Measurements from ENCODE around the gene NUBP2.

Gene NUBP2

GRCh38 chr16:1815461-1815860 lies 32.7 kb downstream of the NUBP2 start:
- no peak for DNase-seq

DNA sequence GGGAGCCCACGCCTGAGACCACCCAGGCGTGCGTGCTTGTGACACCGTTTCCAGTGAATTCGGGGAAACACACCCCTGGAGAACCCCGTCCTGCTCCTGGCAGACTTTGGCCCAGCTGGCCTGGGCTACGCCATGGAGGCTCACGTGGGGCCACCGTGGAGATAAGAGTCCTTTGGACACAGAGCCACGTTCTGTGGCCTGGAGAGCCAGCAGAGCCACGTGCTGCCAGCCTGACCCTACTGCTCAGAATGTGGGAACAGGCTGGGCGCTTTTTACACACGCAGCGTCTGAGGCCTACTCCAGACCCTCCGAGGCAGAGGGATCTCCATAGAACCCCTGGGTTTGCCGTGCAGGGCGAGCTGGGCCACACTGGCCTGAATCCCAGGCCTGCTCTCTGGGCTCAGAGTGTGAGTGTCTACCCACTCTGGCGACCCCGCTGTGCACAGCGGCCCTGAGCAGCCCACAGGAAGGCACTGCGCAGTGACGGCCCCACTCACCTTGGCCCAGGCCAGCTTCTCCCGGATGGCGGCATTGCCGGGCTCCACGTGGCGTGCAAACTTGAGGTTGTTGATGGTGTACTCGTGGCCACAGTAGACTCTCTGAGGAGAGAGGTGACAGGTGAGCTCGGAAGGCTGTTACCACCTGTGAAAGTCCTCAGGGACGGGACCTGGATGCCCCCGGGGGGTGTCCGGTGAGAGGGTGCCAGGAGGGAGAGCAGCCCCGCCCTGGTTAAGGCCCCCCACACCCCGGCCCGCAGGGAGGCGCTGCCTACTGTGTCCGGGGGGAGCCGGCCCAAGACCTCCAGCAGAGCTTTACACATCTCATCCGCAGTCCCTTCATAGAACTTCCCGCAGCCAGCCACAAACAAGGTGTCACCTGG lies 33.9 kb downstream of the NUBP2 start:
- no peak for DNase-seq

DNA sequence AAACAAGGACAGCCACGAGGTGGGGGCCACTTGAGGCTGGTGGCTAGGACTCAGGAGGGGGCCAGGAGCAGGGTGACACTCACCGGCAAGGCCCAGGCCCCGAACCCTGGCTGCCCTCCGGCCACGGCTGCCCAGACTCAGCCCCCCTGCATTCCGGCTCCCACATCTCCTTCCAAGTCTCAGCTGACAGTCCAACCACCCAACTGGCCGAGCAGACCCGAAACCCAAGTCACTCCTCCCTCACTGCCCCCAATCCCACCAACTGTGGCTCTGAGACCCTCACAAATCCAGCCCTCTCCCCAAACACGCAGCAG lies 34.5 kb downstream of the NUBP2 start:
- DNase-seq = no peak

GRCh38 chr16:1817716-1818115 lies 35.0 kb downstream of the NUBP2 start:
- DNase-seq = no peak

DNA sequence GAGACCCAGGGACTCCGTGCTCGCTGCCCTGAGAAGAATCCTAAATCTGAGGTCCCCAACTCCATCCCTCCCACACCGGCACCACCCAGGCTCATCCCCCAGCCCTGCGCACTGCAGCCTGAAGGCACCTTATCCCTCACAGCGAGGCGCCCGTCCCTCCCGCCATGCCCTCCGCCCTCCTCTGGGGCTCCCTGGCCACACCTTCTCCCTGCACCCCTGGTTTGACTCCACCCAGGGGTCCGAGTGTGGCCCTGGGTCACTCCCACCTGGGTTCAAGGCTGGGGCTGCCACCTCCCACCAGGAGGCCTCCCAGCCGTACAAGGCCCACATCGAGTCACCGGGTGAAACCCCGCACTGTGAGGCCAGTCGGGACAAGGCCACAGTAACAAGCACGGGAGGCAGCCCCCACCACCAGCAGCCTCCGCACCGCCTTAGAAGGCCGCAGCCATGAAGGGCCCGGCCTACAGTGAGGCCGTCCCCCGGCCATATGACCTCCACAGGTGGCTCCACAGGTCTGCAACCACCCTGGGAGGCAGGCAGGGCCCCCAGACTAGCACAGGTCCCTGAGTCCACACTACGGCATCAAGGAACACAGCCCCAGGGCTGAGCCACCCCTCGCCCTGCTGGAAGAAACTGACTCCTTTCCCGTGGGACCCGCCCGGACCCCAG lies 35.6 kb downstream of the NUBP2 start:
- DNase-seq = no peak

GRCh38 chr16:1818873-1819525 lies 36.2 kb downstream of the NUBP2 start:
- no peak for DNase-seq

DNA sequence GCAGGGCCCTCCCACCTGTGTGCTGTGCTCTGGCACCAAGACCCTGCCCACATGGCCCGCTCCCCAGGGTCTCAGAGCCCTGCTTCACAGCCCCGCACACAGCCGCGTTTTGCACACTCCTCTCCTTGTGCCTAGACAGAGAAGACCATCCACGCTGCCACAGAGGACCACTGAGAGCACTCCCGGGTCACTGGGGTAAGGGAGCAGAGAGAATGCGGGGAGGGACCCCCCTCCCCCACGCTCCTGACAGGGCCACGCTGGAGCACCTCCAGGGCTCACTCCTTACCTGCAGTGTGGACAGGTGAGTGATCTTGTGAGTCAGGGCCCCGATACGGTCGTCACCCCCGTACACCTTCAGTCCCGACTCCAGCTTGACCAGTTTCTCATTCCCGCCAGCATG lies 36.9 kb downstream of the NUBP2 start:
- no peak for DNase-seq

DNA sequence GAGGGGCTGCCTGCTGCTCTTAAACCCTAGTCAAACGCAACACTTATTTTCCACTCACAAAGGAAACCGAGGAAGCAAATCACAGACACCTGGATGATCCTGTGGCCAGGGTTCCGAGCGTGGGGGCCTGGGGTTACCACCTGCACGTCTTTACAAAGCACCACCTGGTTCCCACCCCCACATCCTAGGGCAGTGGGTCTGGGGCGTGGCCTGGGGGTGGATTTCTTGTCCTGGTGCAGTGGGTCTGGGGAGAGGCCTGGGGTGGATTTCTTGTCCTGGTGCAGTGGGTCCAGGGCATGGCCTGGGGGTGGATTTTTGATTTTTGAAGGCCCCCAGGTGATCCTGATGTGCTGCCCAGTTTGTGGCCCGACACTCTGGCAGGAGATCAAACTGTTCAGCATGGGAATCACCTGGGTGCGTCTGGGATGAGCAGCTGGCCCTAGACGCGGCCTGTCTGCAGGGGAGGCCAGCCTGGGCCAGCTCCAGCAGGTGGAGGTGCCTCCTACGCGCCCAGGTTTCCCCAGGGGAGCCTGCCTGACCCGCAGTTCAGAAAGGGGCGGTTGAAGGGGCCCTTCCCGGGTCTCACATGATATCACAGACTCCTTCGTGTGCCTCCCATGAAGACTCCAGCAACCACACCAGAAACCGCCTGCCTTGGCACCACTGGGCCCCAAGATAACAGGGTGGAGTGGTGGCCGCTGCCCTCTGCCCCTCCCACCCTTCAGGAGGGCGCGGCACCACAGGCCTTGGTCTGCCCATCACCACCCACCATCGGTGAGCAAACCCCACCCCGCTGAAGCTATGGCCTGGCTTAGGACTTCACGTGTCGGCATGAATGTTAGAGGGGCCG lies 37.6 kb downstream of the NUBP2 start:
- DNase-seq = no peak

DNA sequence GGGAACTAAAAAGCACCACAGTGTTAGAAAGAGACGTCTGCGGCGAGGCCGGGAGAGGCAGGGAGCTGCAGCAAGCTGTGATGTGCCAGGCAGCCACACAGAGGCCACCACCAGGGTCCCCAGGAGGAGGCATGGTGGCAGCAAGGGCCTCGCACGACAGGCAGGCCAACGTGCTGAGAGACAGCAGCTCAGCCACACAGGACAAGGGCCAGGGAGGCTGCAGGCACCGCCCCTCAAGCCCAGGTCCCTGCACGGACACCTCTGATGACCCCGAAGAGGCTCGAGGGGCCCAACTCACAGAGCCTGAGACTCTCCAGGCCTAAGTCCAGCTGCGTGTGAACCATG lies 38.2 kb downstream of the NUBP2 start:
- DNase-seq = no peak

GRCh38 chr16:1821861-1822611 lies 39.3 kb downstream of the NUBP2 start:
- peak; percentile 84 for DNase-seq

DNA sequence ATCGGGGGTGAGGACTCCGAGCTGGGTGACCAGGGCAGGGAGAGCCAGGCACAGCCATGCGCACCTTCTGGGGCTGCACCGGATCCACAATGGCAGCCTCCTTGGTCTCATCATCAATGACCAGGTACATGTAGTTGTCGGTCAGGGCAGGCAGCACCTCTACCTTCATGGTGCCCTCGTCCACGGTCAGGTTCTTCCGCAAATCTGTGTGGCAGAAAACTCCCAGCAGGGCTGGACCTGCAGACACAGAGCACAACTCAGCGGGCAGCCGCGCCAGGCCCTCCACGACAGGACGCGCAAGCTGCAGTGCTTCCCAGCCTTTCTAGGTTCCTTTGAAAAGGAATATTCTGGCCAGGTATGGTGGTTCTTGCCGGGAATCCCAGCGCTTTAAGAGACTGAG lies 40.0 kb downstream of the NUBP2 start:
- DNase-seq = no peak

GRCh38 chr16:1823821-1824220 lies 41.1 kb downstream of the NUBP2 start:
- peak; percentile 52 for DNase-seq

GRCh38 chr16:1825381-1825863 lies 42.7 kb downstream of the NUBP2 start:
- no peak for DNase-seq

DNA sequence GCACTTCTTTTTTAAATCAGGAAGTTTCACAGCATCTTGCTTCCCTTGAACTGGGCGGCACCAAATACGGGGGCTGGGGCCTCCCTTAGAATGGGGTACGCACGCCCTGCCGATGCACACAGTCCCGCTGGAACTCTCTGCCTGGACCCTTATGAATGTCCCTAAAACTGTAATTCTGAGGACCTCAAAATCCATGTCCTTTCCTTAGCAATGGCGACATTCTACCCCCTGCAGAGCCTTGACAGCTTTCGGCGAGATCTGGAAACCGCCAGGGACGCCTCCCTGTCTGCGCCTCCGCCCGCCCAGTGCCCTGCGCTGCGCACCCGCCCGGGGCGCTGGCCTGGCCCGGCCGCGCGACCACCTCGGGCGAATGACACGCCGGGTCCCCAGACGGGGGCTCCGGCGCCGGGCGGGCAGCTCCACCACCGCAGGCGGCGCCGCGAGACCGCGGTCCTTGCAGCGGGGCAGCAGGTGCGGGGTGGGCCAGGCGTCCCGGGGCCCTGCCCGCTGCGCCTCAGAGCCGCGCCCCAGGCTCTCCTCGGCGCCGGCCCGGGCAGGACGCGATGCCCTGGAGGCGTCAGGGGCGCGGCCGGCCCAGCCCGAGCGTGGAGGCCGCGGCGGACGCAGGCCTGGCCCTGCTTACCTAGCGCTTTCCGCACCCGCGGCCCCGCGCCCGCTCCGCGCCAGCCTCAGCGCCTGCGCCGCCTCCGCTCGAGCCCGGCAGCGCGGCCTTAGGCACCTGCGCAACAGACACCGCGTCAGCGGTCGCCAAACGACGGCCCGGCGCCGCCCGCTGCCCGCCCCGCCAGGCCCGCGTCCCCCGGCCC lies 43.3 kb downstream of the NUBP2 start:
- DNase-seq = peak; percentile 86

DNA sequence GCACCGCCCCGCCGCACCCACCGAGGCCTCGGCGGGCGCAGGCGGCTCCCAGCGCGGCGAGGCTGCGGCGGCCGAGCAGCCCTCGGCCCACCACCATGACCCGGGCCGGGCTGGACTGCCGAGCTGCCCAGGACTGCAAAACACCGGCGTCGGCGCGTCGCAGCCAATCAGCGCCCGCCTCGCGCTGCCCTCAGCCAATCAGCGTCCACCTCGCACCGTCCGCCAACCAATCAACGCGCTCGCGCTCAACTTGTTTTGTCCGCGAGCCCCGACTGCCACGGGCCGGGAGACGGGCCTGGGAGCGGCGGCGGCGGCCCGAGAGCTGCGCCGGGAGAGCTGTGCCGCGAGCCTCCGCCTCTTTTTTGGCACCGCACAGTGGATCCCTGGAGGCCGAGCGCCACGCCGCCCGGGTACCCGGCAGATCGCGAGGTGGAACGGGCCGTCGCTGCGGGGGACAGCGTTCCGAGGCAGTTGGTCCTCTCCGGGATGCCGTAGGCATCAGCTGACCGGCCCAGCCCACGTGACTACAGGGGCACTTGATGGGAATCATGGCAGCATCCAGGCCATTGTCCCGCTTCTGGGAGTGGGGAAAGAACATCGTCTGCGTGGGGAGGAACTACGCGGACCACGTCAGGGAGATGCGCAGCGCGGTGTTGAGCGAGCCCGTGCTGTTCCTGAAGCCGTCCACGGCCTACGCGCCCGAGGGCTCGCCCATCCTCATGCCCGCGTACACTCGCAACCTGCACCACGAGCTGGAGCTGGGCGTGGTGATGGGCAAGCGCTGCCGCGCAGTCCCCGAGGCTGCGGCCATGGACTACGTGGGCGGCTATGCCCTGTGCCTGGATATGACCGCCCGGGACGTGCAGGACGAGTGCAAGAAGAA lies 44.2 kb downstream of the NUBP2 start, which contains the start of the genes FAHD1 and HAGH:
Gene FAHD1 (plus strand): TSS at position 516 of the 883 bp plus-strand sequence. CDS start 33 bp downstream, at position 549.
Gene HAGH (minus strand): TSS at position 135 of the 883 bp plus-strand sequence. CDS start 38 bp downstream, at position 97.
- peak; percentile 93 for DNase-seq

DNA sequence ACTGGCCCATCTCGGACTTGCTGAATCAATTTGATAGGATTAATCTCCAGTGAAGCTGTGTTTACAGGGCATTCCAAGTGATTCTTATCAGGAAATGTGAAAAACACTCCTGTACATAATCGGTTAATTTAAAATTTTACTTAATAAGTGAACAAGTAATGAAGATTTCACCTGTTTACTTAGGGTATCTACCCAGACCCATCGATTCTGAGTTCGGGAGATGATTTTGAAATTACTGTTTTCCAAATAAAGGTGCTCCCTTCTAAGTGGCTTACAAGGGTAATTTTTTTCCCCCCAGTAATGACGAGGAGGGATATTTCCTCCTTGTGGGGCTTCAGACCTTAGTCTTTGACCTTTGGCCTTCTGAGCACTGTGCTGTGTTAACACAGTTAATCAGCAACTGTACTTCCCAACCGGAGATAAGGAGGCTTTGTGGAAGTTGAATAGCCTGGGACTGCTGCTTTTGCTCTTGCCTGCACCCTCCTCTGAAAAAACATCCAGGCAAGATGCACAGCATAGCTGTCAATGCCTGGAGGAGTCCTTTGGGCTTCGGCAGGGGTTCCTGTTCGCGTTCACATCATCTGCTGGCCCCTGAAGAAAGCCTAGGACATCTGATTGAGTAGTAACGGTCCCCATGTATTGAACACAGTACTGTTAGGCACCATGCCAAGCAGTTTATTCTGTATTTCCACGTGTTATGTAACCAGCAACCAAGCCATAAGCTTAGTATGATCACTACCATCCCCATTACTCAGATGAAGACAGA lies 46.1 kb downstream of the NUBP2 start:
- DNase-seq = no peak

GRCh38 chr16:1830213-1830612 lies 47.5 kb downstream of the NUBP2 start:
- DNase-seq = no peak

DNA sequence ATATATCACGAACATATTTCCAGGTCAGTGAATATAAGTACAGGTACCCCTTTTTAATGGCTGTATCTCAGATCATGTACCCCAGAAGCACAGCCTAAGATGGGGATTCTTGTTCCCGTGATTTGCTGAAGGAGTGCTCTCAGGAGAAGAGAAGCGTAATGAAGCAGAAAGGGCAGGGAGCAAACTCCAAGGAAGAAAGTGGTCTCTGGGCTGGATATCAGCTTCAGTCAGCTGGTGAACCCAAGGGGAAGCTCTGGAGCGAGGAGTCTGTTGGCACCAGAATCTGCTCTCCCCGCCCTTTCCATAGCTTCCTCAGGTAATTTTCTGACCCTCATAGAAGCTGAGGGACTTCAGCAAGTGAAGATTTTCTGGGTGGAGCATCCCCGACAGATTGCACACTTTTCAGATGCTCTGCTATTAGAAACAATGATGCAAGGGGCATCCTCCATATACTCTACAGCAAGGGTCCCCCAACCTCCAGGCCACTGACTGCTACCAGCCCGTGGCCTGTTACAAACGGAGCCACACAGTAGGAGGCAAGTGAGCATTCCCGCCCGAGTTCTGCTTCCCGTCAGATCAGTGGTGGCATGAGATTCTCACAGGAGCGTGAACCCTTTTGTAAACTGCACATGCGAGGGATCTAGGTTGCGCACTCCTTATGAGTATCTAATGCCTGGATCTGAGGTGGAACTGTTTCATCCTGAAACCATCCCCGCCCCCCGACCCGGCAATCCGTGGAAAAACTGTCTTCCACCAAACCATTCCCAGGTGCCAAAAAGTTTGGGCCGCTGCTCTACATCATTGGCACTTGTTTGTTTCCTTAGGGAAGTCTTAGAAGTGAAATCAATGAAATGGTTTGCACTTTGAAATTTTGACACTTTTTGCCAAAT lies 48.7 kb downstream of the NUBP2 start:
- no peak for DNase-seq
